SH-SY5Y (cell line): ENCODE data around the gene DNAAF8.

Experiments used
- GATA2 ChIP-seq: IDR thresholded peaks from 2 replicates; pipeline ENCODE4 v1.6.1; 2011; ENCODE audit warnings: mild to moderate bottlenecking, low read depth, low read length
- GATA3 ChIP-seq: IDR thresholded peaks from 2 replicates; pipeline ENCODE4 v1.6.1; 2011; ENCODE audit warnings: low read depth, mild to moderate bottlenecking, low read length, moderate library complexity

DNAAF8 gene

DNA sequence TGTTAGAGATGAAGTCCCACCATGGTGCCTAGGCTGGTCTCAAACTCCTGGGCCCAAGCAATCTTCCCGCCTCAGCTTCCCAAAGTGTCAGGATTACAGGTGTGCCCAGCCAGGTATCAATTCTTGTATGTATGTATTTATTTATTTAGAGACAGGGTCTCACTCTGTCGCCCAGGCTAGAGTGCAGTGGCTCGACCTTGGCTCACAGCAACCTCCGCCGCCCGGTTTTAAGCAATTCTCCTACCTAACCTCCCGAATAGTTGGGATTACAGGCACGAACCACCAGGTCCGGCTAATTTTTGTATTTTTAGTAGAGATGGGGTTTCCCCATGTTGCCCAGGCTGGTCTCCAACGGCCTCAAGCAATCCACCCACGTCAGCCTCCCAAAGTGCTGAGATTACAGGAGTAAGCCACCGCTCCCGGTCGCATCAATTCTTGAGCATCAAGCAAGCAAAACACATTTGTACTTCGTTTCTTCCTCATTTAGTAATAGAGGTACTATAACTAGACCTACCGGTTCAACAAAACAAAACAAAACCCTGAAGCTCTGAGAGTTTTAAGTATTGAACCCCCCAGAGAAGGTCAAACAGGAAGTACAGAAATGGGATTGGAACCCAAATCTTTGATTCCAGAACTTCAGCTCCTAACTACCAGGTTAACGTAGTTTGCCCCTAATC is 33.7 kb downstream of the DNAAF8 start:
- TF ChIP-seq GATA2 (no peak), GATA3 (no peak)

DNA sequence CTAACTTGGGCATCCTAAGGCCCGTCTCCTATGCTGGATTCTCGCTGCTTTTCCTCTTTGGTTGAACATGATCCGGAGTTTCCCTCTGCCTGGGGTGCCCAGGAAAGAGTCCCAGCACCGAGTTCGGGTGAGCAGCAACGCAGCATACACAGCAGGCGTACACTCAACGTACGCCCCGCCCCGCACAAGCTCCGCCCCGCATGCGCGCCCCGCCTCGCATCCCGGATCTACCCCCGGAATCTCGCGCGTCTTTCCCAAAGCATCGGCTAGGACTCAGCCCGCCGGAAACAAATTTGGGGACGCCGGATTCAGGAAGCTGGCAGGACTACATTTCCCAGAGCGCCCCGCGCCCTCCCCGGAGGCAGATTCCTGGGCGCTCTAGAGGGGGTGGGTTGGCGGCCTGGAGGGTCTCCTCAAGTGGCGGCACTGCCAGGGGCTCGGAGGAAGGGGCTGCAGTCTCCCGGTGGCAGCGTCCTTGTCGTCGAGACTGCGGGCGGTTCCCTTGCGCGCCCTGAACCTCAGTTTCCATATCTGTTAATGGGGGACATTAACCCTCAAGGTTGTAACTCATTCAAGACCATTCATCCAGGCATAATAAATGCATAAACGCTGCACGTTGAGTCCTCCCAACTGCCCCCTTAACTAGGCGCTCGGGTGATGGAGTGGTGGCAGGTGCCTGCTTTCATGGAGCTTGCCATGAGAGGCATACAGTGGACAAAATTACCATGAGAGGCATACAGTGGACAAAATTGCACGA is 34.4 kb downstream of the DNAAF8 start:
- no peak for TF ChIP-seq GATA2
- TF ChIP-seq GATA3, result no peak

DNA sequence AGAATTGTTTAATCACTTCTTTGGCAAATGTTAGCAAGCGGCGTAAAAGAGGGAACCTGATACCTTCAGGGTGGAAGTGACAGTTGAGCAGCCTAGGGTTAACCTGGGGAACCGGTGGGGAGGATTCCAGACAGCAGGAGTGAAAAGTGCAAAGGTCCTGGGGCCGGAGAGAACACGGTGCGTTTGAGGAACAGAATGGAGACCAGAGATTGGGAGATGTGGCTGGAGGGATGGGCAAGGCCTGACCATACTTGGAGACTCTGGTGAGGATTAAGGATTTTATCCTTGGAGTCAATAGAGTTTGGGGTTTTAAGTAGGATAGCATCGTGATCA is 34.9 kb downstream of the DNAAF8 start:
- no peak for TF ChIP-seq GATA3
- TF ChIP-seq GATA2, result no peak

DNA sequence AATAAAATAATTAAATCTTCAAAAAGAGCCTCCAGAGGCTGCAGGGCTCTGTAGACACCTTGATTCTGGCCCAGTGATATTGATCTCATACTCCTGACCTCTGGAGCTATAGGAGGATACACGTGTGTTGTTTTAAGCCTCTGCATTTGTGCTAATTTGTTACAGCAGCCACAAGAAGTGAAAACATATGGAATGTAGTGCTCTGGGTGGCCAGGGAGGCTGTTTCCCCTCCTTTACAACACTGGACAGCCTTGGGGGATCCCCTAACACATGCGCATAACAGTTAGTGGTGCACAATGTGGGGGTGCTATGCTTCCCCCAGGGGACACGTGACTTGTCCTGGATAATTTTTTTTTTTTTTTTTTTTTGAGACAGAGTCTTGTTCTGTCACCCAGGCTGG is 37.3 kb downstream of the DNAAF8 start:
- no peak for TF ChIP-seq GATA3
- TF ChIP-seq GATA2, result peak; percentile 85

DNA sequence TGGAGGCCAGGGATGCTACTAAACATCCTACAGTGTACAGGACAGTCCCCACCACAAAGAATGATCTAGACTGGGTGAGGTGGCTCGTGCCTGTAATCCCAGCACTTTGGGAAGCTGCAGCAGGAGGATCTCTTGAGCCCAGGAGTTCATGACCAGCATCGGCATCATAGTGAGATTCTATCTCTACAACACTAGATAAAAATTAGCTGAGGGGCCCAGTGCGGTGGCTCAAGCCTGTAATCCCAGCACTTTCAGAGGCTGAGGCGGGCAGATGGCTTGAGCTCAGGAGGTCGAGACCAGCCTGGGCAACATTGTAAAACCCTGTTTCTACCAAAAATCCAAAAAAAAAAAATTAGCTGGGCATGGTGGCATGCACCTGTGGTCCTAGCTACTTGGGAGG is 38.0 kb downstream of the DNAAF8 start:
- TF ChIP-seq GATA3 (no peak), GATA2 (no peak)

DNA sequence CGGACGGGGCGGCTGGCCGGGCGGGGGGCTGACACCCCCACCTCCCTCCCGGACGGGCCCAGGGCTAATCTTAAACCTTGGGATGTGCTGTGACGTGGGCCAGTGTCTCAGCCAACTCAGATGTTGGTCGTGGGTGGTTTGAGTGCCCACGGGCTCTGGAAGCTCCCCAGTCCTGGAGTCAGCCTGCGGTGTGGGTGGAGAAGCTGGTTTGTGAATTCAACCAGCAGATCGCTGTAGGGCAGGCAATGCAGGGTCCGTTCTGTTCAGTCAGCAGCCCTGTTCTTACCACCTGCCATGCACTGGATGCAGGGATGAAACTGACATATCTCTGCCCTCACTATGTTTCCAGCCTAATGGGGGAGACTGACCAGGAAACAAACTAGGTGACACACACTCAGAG is 40.7 kb downstream of the DNAAF8 start:
- no peak for TF ChIP-seq GATA3

- TF ChIP-seq GATA2 (no peak), GATA3 (no peak)
Measured at GRCh38 chr16:4776141-4776705, 41.9 kb downstream of the DNAAF8 start.

GRCh38 chr16:4777339-4778049 is 43.2 kb downstream of the DNAAF8 start:
- TF ChIP-seq GATA3 (no peak), GATA2 (no peak)

GRCh38 chr16:4778050-4778392 is 43.7 kb downstream of the DNAAF8 start:
- TF ChIP-seq GATA3 (no peak), GATA2 (no peak)

DNA sequence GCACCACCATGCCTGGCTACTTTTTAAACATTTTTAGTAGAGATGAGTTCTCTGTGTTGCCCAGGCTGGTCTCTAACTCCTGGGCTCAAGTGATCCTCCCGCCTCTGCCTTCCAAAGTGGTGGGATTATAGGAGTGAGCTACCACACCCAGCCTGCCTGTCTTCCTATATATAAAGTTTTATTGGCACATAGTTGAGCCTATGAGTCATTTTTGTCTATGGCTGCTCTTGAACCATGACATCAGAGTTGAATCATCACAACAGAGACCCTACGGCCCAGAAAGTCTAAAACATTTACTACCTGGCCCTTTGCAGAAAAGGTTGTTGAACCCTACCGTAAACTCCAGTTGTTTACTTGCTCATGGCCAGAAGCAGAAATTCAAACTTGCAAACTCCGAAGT is 45.9 kb downstream of the DNAAF8 start:
- no peak for TF ChIP-seq GATA3
- TF ChIP-seq GATA2, result no peak

GRCh38 chr16:4783251-4783950 is 49.1 kb downstream of the DNAAF8 start:
- TF ChIP-seq GATA3, result no peak
- TF ChIP-seq GATA2, result no peak

DNA sequence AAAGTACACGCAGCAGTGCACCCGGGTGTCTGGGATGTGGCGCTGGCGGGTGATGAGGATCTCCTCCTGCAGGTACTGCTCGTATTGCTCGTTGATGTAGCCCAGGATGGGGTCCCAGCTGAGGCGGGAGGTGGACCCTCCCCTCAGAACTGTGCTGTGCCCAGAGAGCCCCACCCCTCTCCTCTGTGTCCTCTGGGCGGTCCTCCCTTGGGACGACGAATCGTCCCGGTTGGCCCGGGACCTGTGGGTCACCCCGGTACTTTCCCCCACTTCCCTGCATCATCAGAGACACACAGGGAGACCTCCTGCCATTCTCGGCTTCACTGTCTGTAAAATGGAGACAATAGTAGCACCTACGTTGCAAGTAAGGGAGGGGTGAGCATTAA is 49.6 kb downstream of the DNAAF8 start:
- TF ChIP-seq GATA2, result no peak
- no peak for TF ChIP-seq GATA3

DNA sequence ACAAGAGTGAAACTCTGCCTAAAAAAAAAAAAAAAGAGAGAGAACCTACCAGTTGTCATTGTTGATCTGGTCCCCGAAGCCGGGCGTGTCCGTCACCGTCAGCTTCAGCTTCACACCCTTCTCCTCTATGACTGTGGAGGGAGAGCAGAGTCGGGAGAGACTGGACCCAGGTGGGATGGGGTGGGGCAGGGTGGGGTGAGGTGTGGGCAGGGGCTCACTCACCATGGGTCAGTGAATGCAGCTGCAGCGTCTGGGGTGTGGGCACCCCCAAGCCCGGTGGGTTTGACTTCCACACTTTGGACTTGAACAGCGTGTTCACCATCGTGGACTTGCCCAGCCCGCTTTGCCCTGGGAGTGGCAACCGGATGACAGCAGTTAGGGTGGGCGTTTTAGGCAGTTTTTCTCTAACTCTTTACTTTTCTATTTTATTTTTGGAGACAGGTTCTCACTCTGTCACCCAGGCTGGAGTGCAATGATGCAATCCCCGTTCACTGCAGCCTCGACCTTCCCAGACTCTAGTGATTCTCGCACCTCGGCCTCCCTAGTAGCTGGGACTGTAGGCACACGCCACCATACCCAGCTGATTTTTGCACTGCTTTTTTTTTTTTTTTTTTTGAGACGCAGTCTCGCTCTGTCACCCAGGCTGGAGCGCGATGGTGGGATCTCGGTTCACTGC is 51.6 kb downstream of the DNAAF8 start:
- no peak for TF ChIP-seq GATA3
- no peak for TF ChIP-seq GATA2

GRCh38 chr16:4787068-4787467 is 52.7 kb downstream of the DNAAF8 start:
- no peak for TF ChIP-seq GATA3
- no peak for TF ChIP-seq GATA2
